ENCODE results near the gene VASH1.

VASH1 gene

DNA sequence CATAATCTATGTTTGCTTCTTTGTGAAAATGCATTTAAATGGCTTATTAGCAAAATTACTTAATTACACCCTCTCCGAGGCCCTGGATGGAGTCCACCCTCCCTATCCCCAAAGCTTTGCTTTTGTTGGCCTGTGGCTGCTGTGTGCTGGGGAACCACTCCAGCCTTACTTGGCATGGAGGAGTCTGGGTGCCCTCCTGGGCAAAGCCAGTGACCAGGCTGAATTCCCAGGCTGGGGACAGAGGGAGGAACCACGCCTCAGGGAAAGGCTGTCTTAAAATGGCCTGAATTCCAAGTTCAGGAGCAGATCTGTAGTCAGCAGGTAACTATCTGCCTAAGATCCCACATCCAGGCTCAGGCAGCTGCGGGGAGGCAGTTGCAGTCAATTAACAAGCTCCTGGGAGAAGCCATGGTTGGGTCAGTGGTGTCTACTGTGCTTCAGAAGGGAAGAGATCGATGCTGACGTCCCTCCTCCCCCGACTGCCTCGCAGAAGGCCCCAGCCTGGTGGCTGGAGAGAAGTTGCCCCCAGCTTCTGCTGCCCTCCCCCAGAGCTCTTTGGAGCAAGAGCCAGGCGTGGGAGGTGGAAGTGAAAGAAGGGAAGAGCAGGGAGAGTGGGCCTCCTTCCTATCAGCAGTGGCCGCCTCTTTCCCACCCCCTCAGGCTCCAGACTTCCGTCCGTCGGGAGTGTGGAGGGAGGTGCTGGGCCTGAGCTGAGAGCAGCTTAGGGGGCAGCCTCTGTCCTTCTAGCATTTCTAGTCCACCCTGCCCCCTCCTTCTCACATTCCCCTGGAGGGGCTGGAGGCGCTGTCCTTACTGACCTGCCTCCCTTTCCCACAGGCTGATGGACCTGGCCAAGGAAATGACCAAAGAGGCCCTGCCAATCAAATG lies 11.3 kb downstream of the VASH1 start:
- Histone ChIP-seq H3K9me2 (replicated peaks; ENCODE audit: insufficient read depth, low read length) (no peaks in the 10 kb centered on the region), H3K9me3 (ENCODE audit: insufficient read depth, low read length) (no peaks in the 10 kb centered on the region), H3K4me2 (ENCODE audit: low read depth, low read length, poor library complexity, severe bottlenecking) (no peak overlapping the region), H3K27ac (ENCODE audit: low read depth, low read length) (no peak overlapping the region), H4K20me1 (ENCODE audit: low read depth, low read length) (no peaks in the 10 kb centered on the region), H2AFZ (ENCODE audit: low read depth, low read length, severe bottlenecking) (no peak overlapping the region), H3K27me3 (ENCODE audit: low read length) (no peaks in the 10 kb centered on the region), H3K36me3 (ENCODE audit: low read length) (no peaks in the 10 kb centered on the region), H3K4me3 (ENCODE audit: insufficient read depth, low read length, poor library complexity, severe bottlenecking) (no peak overlapping the region), H3K79me2 (ENCODE audit: insufficient read depth, low read length) (no peaks in the 10 kb centered on the region), H3K9ac (ENCODE audit: low read length) (no peak overlapping the region), H3F3A (ENCODE audit: insufficient read depth) (no peaks in the 10 kb centered on the region)
- no peak for TF ChIP-seq EZH2phosphoT487 (conservative IDR thresholded peaks at IDR 0.05; ENCODE audit: low read length)
- TF ChIP-seq, protein P1, sequence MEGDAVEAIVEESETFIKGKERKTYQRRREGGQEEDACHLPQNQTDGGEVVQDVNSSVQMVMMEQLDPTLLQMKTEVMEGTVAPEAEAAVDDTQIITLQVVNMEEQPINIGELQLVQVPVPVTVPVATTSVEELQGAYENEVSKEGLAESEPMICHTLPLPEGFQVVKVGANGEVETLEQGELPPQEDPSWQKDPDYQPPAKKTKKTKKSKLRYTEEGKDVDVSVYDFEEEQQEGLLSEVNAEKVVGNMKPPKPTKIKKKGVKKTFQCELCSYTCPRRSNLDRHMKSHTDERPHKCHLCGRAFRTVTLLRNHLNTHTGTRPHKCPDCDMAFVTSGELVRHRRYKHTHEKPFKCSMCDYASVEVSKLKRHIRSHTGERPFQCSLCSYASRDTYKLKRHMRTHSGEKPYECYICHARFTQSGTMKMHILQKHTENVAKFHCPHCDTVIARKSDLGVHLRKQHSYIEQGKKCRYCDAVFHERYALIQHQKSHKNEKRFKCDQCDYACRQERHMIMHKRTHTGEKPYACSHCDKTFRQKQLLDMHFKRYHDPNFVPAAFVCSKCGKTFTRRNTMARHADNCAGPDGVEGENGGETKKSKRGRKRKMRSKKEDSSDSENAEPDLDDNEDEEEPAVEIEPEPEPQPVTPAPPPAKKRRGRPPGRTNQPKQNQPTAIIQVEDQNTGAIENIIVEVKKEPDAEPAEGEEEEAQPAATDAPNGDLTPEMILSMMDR (IDR thresholded peaks at IDR 0.05; ENCODE audit: insufficient read depth, low read length, poor library complexity, severe bottlenecking), result no peak

DNA sequence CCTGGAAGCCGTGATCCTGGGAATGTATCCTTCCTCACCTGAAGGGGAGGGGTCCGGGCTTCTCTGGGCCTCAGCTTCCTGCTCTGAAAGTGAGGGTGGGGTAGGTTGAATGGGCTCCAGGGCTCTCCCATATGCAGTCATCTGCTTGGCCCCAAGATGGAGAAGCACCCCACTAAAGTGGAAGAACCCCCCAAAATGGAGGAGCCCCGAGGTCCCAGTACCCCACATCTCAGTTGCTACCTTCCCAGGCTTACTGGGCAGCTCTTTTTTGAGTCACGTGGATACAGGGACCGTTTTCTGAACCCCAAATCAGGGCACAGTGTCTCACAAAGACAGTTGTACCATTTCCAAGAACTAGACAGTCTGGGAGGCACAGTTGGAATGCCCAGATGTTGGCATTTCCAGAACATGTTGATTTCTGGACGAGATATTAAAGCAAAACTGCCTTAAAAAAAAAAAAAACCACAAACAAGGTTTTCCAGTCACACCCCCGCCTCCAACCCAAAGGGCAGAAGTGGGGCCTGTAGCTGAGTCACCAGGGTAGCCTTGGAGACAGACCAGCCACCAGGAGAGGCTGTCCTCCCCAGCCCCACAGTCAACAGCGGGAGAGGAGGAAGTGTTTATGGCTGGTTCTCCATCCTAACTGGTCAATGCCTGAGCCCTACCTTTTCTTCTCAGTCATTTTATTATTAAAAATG lies 12.1 kb downstream of the VASH1 start:
- H3K4me3 ChIP-seq (ENCODE audit: insufficient read depth, low read length, poor library complexity, severe bottlenecking), result no peak overlapping the region
- no peaks in the 10 kb centered on the region for H3K27me3 ChIP-seq (ENCODE audit: low read length)
- no peaks in the 10 kb centered on the region for H3K9me3 ChIP-seq (ENCODE audit: insufficient read depth, low read length)
- H3K9ac ChIP-seq (ENCODE audit: low read length), result no peak overlapping the region
- H3F3A ChIP-seq (ENCODE audit: insufficient read depth), result no peaks in the 10 kb centered on the region
- no peaks in the 10 kb centered on the region for H4K20me1 ChIP-seq (ENCODE audit: low read depth, low read length)
- TF ChIP-seq, protein P1 (IDR thresholded peaks at IDR 0.05; ENCODE audit: insufficient read depth, low read length, poor library complexity, severe bottlenecking), result no peak
- TF ChIP-seq EZH2phosphoT487 (conservative IDR thresholded peaks at IDR 0.05; ENCODE audit: low read length), result no peak
- H3K36me3 ChIP-seq (ENCODE audit: low read length), result no peaks in the 10 kb centered on the region
- no peaks in the 10 kb centered on the region for H3K9me2 ChIP-seq (replicated peaks; ENCODE audit: insufficient read depth, low read length)
- no peak overlapping the region for H3K27ac ChIP-seq (ENCODE audit: low read depth, low read length)
- no peak overlapping the region for H2AFZ ChIP-seq (ENCODE audit: low read depth, low read length, severe bottlenecking)
- H3K79me2 ChIP-seq (ENCODE audit: insufficient read depth, low read length), result no peaks in the 10 kb centered on the region
- no peak overlapping the region for H3K4me2 ChIP-seq (ENCODE audit: low read depth, low read length, poor library complexity, severe bottlenecking)

DNA sequence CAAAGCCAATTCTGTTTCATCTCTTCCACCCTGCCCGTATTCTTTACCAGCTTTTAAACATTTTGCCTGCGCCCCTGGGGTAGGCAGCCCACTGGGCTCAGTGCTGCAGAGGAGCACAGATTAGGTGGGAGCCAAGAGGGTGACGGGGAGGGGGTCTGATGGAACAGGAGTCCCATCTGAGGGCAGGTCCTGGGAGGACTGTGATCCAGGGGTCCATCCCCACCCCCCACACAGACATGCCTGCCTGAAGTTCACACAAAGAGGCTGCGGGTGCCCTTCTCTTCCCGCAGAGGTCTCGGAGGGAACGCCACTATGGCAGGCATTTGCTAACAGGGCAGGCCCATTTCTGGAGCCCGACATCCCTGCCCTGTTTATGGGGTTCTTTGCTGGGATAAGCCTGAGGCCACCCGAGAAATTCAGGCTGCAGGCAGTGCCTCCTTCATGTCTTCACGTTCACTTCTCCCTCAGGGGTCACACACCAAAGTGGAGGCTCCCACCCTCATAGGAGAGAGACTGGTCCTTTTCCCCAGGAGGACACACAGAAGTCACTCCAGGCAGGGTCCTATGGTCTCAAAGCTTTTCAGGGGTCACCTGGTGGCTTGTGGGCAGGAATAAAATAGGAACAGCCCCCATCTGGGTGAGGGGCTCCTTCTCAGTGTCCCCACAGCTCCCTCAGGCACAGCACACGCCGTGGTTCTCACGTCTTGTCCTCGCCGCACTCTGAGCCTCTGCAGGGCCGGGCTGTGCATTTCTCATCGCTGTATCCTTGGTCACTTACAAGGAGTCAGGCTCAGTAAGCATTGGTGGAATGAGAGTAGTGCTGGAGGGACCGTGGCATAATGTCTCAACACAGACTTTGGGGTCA lies 12.9 kb downstream of the VASH1 start:
- TF ChIP-seq EZH2phosphoT487 (conservative IDR thresholded peaks at IDR 0.05; ENCODE audit: low read length), result no peak
- TF ChIP-seq, protein P1 (IDR thresholded peaks at IDR 0.05; ENCODE audit: insufficient read depth, low read length, poor library complexity, severe bottlenecking), result no peak
- no peaks in the 10 kb centered on the region for H3K9me2 ChIP-seq (replicated peaks; ENCODE audit: insufficient read depth, low read length)
- H3K36me3 ChIP-seq (ENCODE audit: low read length), result no peaks in the 10 kb centered on the region
- H3K9ac ChIP-seq (ENCODE audit: low read length), result no peak overlapping the region
- no peaks in the 10 kb centered on the region for H4K20me1 ChIP-seq (ENCODE audit: low read depth, low read length)
- H3K4me2 ChIP-seq (ENCODE audit: low read depth, low read length, poor library complexity, severe bottlenecking), result no peak overlapping the region
- H3K27ac ChIP-seq (ENCODE audit: low read depth, low read length), result no peak overlapping the region
- H3K27me3 ChIP-seq (ENCODE audit: low read length), result no peaks in the 10 kb centered on the region
- H3K9me3 ChIP-seq (ENCODE audit: insufficient read depth, low read length), result no peaks in the 10 kb centered on the region
- H3F3A ChIP-seq (ENCODE audit: insufficient read depth), result no peaks in the 10 kb centered on the region
- H3K79me2 ChIP-seq (ENCODE audit: insufficient read depth, low read length), result no peaks in the 10 kb centered on the region
- H3K4me3 ChIP-seq (ENCODE audit: insufficient read depth, low read length, poor library complexity, severe bottlenecking), result no peak overlapping the region
- H2AFZ ChIP-seq (ENCODE audit: low read depth, low read length, severe bottlenecking), result no peak overlapping the region

All from SU-DHL-6 (cell line).